ENCODE data around the gene PPIF. TPM values are rescaled to one million over a fixed set of nuclear protein-coding genes. Genes with fewer than 3 reads are reported as not detected.

The PPIF gene
- total and polyA plus RNA-seq, 4 donors: 22.2 to 84.3 (median 60.0) TPM

DNA sequence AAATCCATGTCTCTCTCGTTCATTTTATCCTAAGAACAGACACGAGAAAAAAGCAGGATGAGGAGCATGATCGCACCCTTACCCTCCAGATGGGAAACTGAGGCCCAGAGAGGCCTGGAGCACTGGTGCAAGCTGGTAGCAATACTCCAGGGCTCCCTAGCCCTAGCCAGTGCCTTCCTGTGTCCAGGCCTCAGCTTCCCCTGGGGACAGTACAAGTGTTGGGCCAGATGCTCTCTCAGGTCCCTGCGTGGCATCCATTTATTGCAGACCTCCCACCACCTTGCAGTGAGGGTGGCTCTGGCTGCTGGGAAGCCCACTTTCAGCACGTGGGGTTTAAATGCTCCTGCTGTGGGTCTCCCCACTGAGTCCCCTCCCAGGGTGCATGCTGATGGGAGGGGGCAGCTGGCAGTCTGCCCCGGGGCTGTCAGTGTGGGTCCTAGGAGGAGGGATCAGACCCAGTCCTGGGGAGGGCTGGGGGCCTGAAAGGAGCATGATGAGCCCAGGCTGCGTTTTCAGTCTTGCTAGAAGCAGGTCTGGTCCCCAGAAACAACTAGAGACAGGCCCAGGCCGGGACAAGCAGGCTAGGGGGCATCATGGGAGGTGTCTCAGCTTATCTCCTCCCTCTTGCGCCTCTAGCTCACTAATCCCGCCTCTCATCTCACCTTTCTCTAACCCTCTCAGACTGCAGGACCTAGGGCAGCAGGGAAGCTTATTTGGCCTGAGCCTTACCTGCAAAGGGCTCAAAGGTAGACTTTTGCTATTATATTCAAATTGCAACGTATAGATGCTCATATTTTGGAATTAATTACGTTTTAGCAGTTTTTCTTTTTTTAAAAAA lies 662 bp upstream of the PPIF start:
- peak; percentile 34 for DNase-seq (ENCODE audit: low spot score)
- Histone ChIP-seq H3K4me1 (ENCODE audit: control insufficient read depth in 4 of 4, insufficient read depth in 4 of 4, low read length in 3 of 4) (peaks cover 22 to 63% (median 49%) of the 10 kb centered on the region in 4 donors), H3K27me3 (ENCODE audit: control insufficient read depth in 4 of 4, insufficient read depth in 4 of 4, low read length in 3 of 4) (no peaks in the 10 kb centered on the region), H3K4me3 (ENCODE audit: low read depth in 1 of 3, low read length in 3 of 3) (no peak overlapping the region), H3K9me3 (ENCODE audit: control insufficient read depth in 4 of 4, low read length in 3 of 4) (no peaks in the 10 kb centered on the region), H3K27ac (ENCODE audit: low read depth in 1 of 2, low read length in 2 of 2) (no peak overlapping the region), H3K36me3 (ENCODE audit: control insufficient read depth in 4 of 4, insufficient read depth in 3 of 4, low read depth in 1 of 4, low read length in 3 of 4) (peaks cover 13 to 22% (median 20%) of the 10 kb centered on the region in 4 donors), H3K9ac (ENCODE audit: low read depth in 1 of 2, low read length in 2 of 2) (no peak overlapping the region)
- WGBS: 72% methylated on average over 12 of the region's 12 CpGs
- no peak for TF ChIP-seq NR2F2 (IDR thresholded peaks at IDR 0.05)
- no peak for TF ChIP-seq RAD21 (IDR thresholded peaks at IDR 0.05)
- TF ChIP-seq, protein P1, sequence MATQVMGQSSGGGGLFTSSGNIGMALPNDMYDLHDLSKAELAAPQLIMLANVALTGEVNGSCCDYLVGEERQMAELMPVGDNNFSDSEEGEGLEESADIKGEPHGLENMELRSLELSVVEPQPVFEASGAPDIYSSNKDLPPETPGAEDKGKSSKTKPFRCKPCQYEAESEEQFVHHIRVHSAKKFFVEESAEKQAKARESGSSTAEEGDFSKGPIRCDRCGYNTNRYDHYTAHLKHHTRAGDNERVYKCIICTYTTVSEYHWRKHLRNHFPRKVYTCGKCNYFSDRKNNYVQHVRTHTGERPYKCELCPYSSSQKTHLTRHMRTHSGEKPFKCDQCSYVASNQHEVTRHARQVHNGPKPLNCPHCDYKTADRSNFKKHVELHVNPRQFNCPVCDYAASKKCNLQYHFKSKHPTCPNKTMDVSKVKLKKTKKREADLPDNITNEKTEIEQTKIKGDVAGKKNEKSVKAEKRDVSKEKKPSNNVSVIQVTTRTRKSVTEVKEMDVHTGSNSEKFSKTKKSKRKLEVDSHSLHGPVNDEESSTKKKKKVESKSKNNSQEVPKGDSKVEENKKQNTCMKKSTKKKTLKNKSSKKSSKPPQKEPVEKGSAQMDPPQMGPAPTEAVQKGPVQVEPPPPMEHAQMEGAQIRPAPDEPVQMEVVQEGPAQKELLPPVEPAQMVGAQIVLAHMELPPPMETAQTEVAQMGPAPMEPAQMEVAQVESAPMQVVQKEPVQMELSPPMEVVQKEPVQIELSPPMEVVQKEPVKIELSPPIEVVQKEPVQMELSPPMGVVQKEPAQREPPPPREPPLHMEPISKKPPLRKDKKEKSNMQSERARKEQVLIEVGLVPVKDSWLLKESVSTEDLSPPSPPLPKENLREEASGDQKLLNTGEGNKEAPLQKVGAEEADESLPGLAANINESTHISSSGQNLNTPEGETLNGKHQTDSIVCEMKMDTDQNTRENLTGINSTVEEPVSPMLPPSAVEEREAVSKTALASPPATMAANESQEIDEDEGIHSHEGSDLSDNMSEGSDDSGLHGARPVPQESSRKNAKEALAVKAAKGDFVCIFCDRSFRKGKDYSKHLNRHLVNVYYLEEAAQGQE (IDR thresholded peaks at IDR 0.05): no peak
- no peak for TF ChIP-seq SP1 (IDR thresholded peaks at IDR 0.05)
- TF ChIP-seq JUND (IDR thresholded peaks at IDR 0.05): no peak
- TF ChIP-seq CTCF (IDR thresholded peaks at IDR 0.05; ENCODE audit: low read depth, low read length, missing input control): no peak
- no peak for TF ChIP-seq HNF4G (IDR thresholded peaks at IDR 0.05)
- no peak for TF ChIP-seq HNF4A (conservative IDR thresholded peaks at IDR 0.05)
- TF ChIP-seq FOXA1 (IDR thresholded peaks at IDR 0.05): no peak
- no peak for TF ChIP-seq ZBTB33 (IDR thresholded peaks at IDR 0.05)
- no peak for TF ChIP-seq GABPA (IDR thresholded peaks at IDR 0.05 in 1 of 2, conservative IDR thresholded peaks at IDR 0.05 in 1 of 2)
- TF ChIP-seq, protein P2, sequence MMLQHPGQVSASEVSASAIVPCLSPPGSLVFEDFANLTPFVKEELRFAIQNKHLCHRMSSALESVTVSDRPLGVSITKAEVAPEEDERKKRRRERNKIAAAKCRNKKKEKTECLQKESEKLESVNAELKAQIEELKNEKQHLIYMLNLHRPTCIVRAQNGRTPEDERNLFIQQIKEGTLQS (IDR thresholded peaks at IDR 0.05): no peak
- no peak for TF ChIP-seq TAF1 (conservative IDR thresholded peaks at IDR 0.05)
- TF ChIP-seq MAX (IDR thresholded peaks at IDR 0.05): no peak
- no peak for TF ChIP-seq EGR1 (IDR thresholded peaks at IDR 0.05; ENCODE audit: low read depth in 2 of 2)
